KMS-11 (cell line): ENCODE measurements around the gene ASB9.
"Not testable (repeated sequence)": the region's sequence is repeated elsewhere in the genome, so short reads cannot be mapped to it uniquely, and the experiment has no call there.

Source experiments
- H2AFZ ChIP-seq: fragments of 200-600 bp; sonication (generic); 2 replicates; pipeline ENCODE4 v1.6.1; 2016; ENCODE audit warnings: antibody characterized with exemption, mixed run types, low read depth
- H3K27ac ChIP-seq: fragments of 200-600 bp; sonication (generic); 2 replicates; pipeline ENCODE4 v1.6.1; 2016; ENCODE audit warnings: mild to moderate bottlenecking, mixed run types
- H3K27me3 ChIP-seq: fragments of 200-600 bp; sonication (generic); 2 replicates; pipeline ENCODE4 v1.6.1; 2017; ENCODE audit warnings: mild to moderate bottlenecking, low read depth, mixed run types, moderate library complexity; ENCODE audit not compliant: insufficient read depth
- H3K36me3 ChIP-seq: fragments of 200-600 bp; sonication (generic); 2 replicates; pipeline ENCODE4 v1.6.1; 2017; ENCODE audit warnings: mild to moderate bottlenecking, mixed run types; ENCODE audit not compliant: insufficient read depth
- H3K4me1 ChIP-seq: fragments of 200-600 bp; sonication (generic); 2 replicates; pipeline ENCODE4 v1.6.1; 2016; ENCODE audit warnings: mild to moderate bottlenecking, low read depth, mixed run types; ENCODE audit not compliant: poor library complexity, severe bottlenecking
- H3K4me2 ChIP-seq: fragments of 200-600 bp; sonication (generic); 2 replicates; pipeline ENCODE4 v1.7.0; 2016; ENCODE audit warnings: mild to moderate bottlenecking, mixed run types
- H3K4me3 ChIP-seq: fragments of 200-600 bp; sonication (generic); IDR thresholded peaks from 2 replicates; pipeline ENCODE4 v1.6.1; 2017; ENCODE audit warnings: low read depth, low read length, mixed read lengths; ENCODE audit not compliant: insufficient read depth
- H3K79me2 ChIP-seq: fragments of 200-600 bp; sonication (generic); 2 replicates; pipeline ENCODE4 v1.6.1; 2016; ENCODE audit warnings: low read depth, mixed run types; ENCODE audit not compliant: insufficient read depth
- H3K9ac ChIP-seq: fragments of 200-600 bp; sonication (generic); 2 replicates; pipeline ENCODE4 v1.6.1; 2016; ENCODE audit warnings: mild to moderate bottlenecking, mixed run types
- H4K20me1 ChIP-seq: fragments of 200-600 bp; sonication (generic); 2 replicates; pipeline ENCODE4 v1.6.1; 2016; ENCODE audit warnings: mild to moderate bottlenecking, mixed run types; ENCODE audit not compliant: insufficient read depth
- CTCF ChIP-seq: fragments of 200-600 bp; sonication (generic); conservative IDR thresholded peaks from 2 replicates; pipeline ENCODE4 v1.6.1; 2017; ENCODE audit warnings: low read depth, mild to moderate bottlenecking, antibody characterized with exemption, low read length, moderate library complexity, mixed read lengths

ASB9 gene

GRCh38 chrX:15203694-15204093 lies 66.2 kb downstream of the ASB9 start:
- no peak overlapping the region for H3K27ac ChIP-seq
- H3K4me3 ChIP-seq = no peak overlapping the region
- H4K20me1 ChIP-seq = no peaks in the 10 kb centered on the region
- no peaks in the 10 kb centered on the region for H3K36me3 ChIP-seq
- no peaks in the 10 kb centered on the region for H3K4me1 ChIP-seq
- no peak overlapping the region for H2AFZ ChIP-seq
- H3K9ac ChIP-seq = no peak overlapping the region
- no peak for TF ChIP-seq CTCF
- no peak overlapping the region for H3K4me2 ChIP-seq
- H3K27me3 ChIP-seq = no peaks in the 10 kb centered on the region
- H3K79me2 ChIP-seq = no peaks in the 10 kb centered on the region

DNA sequence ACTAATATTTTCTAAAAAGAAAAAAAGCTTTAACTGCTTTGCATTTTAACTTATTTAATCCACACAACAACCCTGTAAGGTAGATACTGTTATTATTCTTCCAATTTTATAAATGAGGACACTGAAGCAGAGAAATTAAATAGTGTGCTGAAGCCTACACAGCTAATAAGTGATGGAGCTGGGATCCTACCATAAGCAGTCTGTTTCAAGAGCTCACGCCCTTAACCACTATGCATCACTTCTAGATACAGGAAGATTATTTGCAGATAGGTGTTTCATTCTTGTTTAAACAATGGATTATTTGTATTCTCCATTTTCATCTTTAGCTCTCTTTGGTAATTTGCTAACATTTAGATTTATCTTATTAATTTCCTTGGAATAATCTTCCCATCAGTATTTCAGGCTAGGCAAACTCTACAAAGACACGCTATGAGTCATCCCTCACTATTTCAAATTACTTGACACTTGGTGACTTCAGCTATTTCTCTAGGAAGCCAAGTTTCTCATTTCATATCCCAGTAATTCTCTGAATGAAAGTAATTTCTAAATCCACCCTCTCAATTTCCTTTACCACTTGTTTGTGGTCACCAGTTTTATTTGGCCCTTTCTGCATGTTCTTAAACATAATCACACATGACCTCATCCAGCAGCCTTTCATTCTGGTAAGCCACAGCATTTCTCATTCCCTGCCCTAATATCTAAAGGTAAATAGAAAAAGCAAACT lies 67.3 kb downstream of the ASB9 start:
- Histone ChIP-seq H3K27me3 (no peaks in the 10 kb centered on the region), H3K79me2 (no peaks in the 10 kb centered on the region), H3K9ac (no peak overlapping the region), H3K36me3 (no peaks in the 10 kb centered on the region), H3K4me1 (no peaks in the 10 kb centered on the region), H3K4me3 (no peak overlapping the region), H3K4me2 (no peak overlapping the region), H4K20me1 (no peaks in the 10 kb centered on the region), H3K27ac (no peak overlapping the region), H2AFZ (no peak overlapping the region)
- no peak for TF ChIP-seq CTCF

GRCh38 chrX:15200871-15201270 lies 69.0 kb downstream of the ASB9 start:
- Histone ChIP-seq H3K4me2 (no peak overlapping the region), H3K4me3 (no peak overlapping the region), H3K27ac (no peak overlapping the region), H3K27me3 (no peaks in the 10 kb centered on the region), H3K9ac (no peak overlapping the region), H4K20me1 (no peaks in the 10 kb centered on the region), H3K4me1 (no peaks in the 10 kb centered on the region), H3K36me3 (no peaks in the 10 kb centered on the region), H2AFZ (no peak overlapping the region), H3K79me2 (no peaks in the 10 kb centered on the region)
- no peak for TF ChIP-seq CTCF

DNA sequence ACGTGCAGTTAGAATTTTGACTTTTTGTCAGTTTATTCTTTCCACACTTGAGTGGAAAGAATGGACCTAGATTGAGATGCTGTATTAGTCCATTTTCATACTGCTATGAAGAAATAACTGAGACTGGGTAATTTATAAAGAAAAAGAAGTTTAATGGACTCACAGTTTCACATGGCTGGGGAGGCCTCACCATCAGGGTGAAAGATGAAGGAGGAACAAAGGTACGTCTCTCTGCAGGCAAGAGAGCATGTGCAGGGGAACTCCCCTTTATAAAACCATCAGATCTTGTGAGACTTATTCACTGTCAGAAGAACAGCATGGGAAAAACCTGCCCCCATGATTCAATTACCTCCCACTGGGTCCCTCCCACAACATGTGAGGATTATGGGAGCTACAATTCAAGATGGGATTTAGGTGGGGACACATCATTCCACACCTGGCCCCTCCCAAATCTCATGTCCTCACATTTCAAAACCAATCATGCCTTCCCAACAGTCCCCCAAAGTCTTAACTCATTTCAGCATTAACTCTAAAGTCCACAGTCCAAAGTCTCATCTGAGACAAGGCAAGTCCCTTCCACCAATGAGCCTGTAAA lies 71.2 kb downstream of the ASB9 start:
- H3K27ac ChIP-seq, H3K27me3 ChIP-seq, H4K20me1 ChIP-seq, H3K36me3 ChIP-seq, H3K4me3 ChIP-seq, H2AFZ ChIP-seq, H3K4me1 ChIP-seq, H3K4me2 ChIP-seq, H3K9ac ChIP-seq, H3K79me2 ChIP-seq: not testable (repeated sequence)

- H3K4me3 ChIP-seq = no peak overlapping the region
- TF ChIP-seq CTCF = no peak
- no peak overlapping the region for H3K9ac ChIP-seq
- H4K20me1 ChIP-seq = no peaks in the 10 kb centered on the region
- H3K27ac ChIP-seq = no peak overlapping the region
- no peak overlapping the region for H3K4me2 ChIP-seq
- no peak overlapping the region for H2AFZ ChIP-seq
- H3K79me2 ChIP-seq = no peaks in the 10 kb centered on the region
- H3K4me1 ChIP-seq = no peaks in the 10 kb centered on the region
- no peaks in the 10 kb centered on the region for H3K36me3 ChIP-seq
- H3K27me3 ChIP-seq = no peaks in the 10 kb centered on the region
Measured at GRCh38 chrX:15194146-15194545, 75.7 kb downstream of the ASB9 start.
